ENCODE results near the gene THSD7A.

- TF ChIP-seq CTCF (IDR thresholded peaks at IDR 0.05): no peak
- TF ChIP-seq POLR2A (IDR thresholded peaks at IDR 0.05): no peak
Measured at GRCh38 chr7:11473220-11473619, 358.8 kb downstream of the THSD7A start.

Measured in heart left ventricle (tissue), 13 donors.